GM18520 (cell line): ENCODE data around the gene FOXL2.
"Not testable (repeated sequence)": the region's sequence is repeated elsewhere in the genome, so short reads cannot be mapped to it uniquely, and the experiment has no call there.

ENCODE experiments used
- ATAC-seq: cut with Tn5 transposase; IDR thresholded peaks from one replicate; pipeline ENCODE4 v1.9.1; 2021; ENCODE audit not compliant: unreplicated experiment

The FOXL2 gene

DNA sequence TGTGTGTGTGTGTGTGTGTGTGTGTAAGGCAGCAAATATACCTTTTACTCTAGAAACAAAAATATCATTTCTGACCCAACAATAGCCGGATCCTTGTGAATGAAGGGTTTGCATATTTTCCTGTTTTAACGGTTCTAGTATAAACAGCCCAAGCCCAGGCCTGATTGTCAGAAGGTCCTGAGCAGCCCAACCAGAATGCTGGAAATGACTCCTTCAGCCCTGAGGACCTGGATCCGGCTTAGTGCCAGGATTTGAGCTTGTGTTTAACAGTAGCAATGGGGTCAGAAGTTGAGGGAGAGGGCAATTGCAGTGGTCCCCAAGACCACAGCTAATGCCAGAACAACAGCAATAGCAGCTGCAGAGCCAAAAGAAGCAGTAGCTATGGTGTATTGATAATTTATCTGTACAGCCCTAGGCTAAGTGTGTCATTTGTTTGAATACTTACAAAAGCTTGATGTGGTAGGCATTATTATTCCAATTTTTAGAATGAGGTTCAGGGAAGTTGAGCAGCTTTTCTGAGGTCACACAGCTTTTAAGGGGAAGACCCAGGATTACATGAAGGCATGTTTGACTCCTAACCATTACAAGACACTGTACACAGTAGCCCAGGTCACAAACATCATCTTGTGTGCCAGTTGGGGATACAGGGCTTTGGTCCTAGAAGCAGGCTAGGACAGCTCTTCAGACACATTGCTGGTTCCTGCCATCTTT is 12.8 kb downstream of the FOXL2 start:
- no peak for ATAC-seq

DNA sequence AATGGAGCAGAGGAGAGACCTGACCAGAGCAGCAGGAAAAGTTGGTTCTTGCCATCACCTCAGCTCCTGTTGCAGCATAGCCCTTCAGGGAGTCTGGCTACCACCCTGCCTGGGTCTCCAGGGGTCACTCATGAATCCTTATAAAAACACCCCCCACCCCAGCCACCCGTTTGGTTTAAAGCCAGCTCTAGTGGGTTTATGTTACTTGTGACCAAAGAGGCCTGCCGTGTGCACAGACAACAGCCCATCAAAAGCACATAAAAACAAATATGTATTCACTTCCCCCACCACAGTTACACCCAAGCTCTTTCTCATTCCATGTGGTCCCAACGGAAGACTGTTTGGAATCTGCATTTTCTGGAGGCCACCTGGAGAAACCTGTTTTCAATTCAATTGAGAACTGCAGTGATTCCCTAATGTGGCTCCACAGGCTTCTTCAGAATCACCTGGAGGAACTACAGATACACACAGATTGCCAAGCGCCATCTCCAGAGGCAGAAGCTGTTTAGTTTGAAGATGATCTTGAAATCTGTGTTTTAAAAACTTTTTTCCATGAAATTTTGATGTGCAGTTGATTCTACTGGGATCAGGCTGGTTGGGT is 13.8 kb downstream of the FOXL2 start:
- ATAC-seq: no peak

- ATAC-seq: no peak
These were observed 18.1 kb downstream of the FOXL2 start for GRCh38 chr3:138928727-138929372.

GRCh38 chr3:138923531-138923994 is 23.4 kb downstream of the FOXL2 start:
- peak; percentile 82 for ATAC-seq

- ATAC-seq: not testable (repeated sequence)
These were observed 24.5 kb downstream of the FOXL2 start for GRCh38 chr3:138922400-138922799.

DNA sequence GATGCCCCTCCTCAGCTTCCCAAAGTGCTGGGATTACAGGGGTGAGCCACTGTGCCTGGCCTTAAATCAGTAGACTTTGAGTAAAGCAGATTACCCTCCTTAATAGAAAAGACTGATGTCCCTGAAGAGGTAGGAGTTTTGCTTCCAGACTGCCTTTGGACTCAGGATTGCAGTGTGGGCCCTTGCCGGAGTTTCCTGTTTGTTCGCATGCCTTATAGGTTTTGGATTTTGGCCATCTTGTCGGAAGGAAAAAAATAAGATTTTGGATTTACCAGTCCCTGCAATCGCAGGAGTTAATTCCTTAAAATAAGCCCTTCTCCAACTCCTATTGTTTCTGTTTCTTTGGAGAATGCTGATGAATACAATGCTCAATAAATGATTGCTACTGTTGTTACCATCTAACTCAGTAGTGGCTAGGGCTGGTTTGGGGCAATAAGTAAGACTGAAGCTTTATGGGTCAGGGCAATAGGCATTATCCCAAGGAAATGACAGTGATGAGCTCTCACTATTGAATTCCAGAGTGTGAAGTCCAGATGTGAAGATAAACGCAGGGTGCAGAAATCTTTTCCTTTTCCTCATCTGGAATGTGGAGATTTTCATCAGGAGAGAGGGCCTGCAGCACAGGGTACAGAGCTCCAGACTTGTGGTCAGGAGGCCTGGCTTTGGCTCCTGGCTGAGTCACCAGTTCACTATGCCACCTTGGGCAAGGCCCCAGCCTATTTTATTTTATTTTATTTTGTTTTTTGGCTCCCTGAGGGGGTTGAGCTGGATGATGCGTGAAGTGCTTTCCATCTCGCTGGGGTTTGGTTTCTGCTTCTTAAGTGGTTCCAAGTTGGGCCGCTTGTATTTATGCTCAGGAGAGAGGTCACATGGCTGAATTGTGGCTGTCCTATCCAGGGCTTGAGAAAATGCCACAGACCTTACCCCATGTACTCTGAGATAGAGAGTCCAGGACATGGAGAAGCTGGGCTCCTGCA is 25.3 kb downstream of the FOXL2 start:
- no peak for ATAC-seq

DNA sequence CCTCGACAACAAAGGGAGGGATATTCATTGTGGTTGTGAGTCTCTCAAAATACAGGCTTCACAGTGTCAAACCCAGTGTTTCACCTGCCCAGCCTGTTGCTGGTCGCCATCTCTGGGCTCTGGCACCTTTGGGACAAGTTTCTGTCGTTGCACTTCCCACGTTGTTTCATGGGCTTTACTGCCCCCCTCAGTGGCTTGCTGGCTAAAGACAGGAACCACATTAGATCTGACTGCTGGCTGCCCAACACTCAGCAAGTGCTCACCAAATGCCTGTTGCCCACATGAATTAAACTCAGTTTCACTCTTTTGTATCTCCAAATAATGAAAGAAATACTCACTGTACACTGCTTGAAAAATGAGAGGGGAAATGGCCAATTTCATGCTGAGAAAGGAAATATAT is 27.6 kb downstream of the FOXL2 start:
- ATAC-seq: no peak

- ATAC-seq: no peak
These were observed 30.1 kb downstream of the FOXL2 start for GRCh38 chr3:138916824-138917223.

DNA sequence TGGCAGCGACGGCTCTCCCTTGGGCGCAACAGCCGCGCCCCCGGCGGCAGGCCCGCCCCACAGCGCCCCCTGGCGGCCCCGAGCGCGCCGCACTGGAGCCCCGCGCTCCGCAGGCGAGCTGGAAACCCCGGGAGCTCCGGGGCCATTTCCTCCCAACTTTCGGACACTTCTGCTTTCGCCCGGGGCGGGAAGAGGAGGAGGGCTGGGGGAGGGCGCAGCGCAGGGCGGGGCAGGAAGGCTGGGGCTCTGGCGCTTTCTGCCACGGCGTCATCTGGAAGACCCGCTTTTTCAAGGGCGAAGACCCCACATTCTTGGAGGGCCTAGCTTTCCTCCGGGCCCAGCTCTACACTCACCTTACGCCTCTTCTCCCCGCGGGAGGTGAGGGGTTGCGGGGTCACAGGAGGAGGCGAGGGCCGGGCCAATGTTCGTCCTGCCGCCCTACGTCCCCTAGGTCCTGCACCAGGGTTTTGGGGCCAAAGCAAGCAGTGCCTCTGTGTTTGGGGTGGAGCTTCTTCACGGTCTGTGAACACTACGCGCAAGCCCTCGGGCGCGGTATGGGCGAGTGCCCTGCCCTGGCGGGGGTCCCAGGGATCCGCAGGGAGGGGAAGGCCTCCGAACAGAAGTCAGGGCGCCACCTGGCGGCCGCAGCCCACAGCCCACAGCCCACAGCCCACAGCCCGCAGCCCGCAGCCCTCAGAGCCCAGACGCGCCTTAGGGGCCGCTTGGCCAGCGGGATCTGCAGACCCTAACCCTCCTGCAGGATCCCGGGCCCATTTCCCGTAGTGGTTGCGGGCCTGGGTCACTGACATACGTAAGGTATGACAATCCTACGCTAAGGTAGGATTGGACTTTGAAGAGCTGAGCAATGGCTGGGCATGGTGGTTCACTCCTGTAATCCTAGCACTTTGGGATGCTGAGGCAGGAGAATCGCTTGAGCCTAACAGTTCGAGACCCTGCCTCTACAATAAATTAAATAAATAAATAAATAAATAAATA is 31.1 kb downstream of the FOXL2 start:
- ATAC-seq: peak; percentile 56

GRCh38 chr3:138914870-138915502 is 32.0 kb downstream of the FOXL2 start:
- ATAC-seq: no peak

DNA sequence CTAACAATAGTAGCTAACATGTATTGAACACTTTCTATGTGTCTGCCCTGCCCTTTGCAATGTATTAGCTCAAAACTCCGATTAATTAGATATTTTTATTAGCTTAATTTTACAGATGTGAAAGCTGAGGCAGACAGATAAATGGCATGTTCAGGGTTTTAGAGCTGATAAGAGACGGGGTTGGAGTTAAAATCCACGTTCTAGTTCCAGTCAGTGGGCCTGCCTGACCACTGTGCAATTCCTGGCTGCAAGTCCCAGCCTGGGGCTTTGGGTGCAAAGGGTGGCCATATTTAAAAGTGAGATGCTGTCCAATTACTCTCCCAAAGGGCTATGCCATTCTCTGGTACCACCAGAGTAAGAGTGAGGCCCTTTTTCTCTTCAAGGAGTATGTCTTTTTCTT is 33.2 kb downstream of the FOXL2 start:
- ATAC-seq: no peak

GRCh38 chr3:138912237-138912636 is 34.7 kb downstream of the FOXL2 start:
- no peak for ATAC-seq

DNA sequence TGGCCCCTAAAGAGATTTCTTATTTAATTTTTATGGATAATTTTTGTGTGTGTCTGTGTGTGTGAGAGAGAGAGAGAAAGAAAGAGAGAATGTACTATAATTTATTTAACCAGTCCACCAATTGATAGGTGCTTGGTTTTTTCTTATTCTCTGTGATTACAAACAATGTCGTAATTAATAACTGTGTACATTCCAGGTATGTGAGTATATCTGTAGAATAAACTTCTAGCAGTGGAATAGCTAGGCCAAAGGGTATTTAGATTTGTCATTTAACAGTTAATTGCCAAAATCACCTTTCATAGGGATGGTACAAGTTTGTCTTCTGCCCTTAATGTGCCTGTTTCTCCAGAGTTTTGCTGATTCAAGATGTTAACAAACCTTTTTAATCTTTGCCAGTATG is 35.3 kb downstream of the FOXL2 start:
- no peak for ATAC-seq

GRCh38 chr3:138909904-138910303 is 37.0 kb downstream of the FOXL2 start:
- ATAC-seq: no peak

GRCh38 chr3:138908846-138909245 is 38.1 kb downstream of the FOXL2 start:
- no peak for ATAC-seq

GRCh38 chr3:138907539-138907938 is 39.4 kb downstream of the FOXL2 start:
- no peak for ATAC-seq

GRCh38 chr3:138902171-138902570 is 44.8 kb downstream of the FOXL2 start:
- no peak for ATAC-seq

DNA sequence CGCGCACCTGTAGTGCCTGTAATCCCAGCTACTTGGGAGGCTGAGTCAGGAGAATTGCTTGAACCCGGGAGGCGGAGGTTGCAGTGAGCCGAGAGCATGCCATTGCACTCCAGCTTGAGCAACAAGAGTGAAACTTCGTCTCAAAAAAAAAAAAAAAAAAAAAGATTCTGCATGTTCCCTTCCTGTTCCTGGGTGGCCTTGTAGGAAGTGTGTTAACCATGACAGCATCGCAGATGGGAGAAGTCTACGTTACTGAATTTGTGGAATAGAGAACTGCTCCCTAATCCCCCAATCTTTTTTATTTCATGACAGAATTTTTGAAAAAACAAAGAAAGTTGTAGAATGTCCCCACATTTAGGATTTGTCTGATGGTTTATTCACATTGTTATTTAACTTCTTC is 45.4 kb downstream of the FOXL2 start:
- ATAC-seq: no peak

DNA sequence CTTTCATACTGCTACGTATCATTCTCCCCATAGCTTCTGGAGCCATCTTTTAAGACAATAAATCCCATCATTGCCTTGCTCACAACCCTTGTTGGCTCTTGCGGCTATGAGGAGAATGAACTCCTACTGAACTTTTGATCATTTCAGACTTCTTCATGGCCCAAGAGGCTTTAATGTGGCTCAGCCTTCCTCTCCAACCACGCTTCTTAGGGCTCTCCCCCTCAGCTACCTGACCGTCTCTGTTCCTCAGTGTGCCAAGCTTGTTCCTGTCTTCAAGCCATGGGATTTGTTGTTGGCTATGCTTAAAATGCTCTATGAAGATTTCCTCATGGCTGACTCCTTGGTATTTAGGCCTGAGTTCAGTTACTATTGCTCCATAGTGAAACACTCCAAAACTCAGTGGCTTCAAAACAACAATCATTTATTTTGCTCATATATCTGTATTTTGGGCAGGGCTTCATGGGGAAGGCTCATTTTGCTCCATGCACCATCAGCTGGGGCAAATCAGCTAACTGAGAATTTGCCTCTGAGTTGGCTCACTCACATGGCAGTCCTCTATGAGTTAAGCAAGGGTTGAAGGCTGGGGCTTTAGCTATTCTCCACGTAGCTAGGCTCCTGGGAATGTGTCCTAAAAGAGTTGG is 47.5 kb downstream of the FOXL2 start:
- ATAC-seq: no peak
